D721Med (cell line): ENCODE results near the gene SHROOM2.

ENCODE experiments used
- DNase-seq: peaks from one replicate; pipeline ENCODE4 v3.0.0; 2011; ENCODE audit warnings: low spot score; ENCODE audit not compliant: insufficient read length
- FAIRE-seq: peaks from 2 replicates; lab custom pipeline; 2011; peaks lifted over from hg19 to GRCh38; lab: Jason Lieb, UNC
- CTCF ChIP-seq: IDR thresholded peaks from 2 replicates; pipeline ENCODE4 v1.5.1; 2012; ENCODE audit warnings: mild to moderate bottlenecking, control low read depth; ENCODE audit not compliant: insufficient read depth; ENCODE audit errors: missing control alignments

SHROOM2 gene

DNA sequence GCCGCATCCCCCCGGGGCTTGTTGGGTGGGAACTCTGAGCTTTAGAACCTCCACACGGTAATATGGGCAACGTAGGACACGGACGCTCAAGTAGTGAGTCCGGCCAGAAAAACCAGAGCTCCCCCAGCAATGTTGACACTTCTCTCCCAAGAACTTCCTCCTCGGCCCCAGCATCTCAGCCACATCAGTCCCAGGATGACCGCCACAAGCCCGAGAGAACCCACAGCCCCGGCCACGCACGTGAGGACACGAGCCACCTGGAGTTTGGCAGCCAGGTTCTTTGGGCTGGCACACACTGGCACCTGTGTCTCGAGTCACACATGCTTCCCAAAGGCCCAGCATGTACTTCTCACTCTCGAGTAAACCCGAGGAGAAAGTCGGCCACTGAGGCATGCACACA, 197.2 kb downstream of the SHROOM2 start:
- no peak for FAIRE-seq
- no peak for TF ChIP-seq CTCF
- DNase-seq, result no peak

DNA sequence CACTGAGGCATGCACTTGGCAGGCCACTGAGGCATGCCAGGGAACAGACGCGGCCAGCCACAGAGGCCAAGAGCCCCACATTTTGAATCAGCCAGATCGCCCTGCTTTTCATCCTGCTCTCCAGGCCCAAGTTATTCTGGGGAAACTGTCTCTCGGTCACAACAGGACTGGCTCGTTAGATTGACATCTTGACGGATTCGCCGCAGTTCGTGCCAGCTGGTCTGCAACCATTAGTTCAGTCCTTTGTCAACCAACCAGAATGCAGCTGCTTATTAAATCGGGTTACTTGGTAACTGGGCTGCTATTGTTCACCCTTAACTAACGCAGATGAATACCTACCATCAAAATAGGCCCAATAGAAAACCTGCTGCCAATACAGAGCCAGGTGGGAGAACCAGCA, 197.6 kb downstream of the SHROOM2 start:
- DNase-seq (no peak), FAIRE-seq (no peak)
- no peak for TF ChIP-seq CTCF

DNA sequence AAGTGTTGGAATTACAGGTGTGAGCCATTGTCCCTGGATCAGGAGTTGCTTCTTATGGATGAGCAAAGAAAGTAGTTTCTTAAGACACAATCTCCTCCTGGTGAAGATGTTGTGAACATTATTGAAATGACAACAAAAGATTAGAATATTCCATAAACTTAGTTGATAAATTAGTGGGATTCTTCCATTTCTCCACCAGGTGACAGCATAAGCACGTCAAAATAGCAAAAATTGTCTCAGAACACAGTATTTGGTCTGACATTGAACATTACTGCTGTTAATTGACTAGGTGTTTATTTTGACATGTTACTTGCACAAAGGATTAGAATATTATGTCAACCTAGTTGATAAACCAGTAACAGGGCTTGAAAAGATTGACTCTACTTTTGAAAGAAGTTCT, 202.5 kb downstream of the SHROOM2 start:
- TF ChIP-seq CTCF, result peak; percentile 27
- no peak for FAIRE-seq
- no peak for DNase-seq

- DNase-seq (no peak), FAIRE-seq (no peak)
- TF ChIP-seq CTCF, result no peak
Measured at GRCh38 chrX:9992061-9992460, 205.8 kb downstream of the SHROOM2 start.

DNA sequence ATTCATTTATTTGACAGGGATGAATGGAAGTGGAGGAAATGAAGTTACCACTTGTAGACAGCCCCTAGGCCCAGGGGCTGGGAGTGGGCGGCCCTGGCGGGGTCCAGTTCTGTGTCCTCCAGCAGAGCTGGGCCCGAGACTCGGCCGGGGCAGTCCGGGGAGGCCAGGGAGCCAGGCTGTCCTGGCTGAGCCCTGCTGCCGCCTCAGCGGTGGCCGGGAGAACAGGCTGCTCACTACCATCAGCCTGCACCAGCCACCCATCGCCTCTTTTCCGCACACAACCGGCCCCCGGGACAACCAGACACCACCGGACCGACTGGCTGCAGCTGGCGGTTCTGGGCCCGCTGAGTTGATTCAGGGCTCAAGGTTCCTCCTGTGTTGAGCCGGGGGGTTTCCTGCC, 206.5 kb downstream of the SHROOM2 start:
- FAIRE-seq, result no peak
- no peak for DNase-seq
- no peak for TF ChIP-seq CTCF

- FAIRE-seq (no peak), DNase-seq (no peak)
- TF ChIP-seq CTCF, result peak; percentile 76
Measured at GRCh38 chrX:9995855-9996339, 209.7 kb downstream of the SHROOM2 start.

DNA sequence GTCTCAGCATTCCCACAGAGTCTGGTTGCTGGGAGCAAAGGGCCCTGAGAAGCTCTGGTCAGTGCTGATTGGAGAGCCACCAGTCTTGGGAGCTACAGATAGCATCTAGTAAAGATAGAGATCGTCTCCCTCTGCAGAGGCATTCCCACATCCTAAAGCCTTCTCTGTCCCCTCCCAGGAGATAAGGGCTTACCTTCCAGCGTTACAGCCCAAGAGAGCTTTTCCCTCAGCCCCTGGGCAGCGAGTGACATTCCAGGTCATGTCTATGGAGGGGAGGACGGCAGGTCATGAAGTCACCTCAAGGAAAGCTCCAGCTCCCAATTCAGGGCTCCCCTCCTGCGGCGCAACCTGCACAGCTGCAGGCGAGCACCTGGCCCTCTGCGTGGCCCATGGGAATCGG, 210.8 kb downstream of the SHROOM2 start:
- DNase-seq (no peak), FAIRE-seq (no peak)
- TF ChIP-seq CTCF, result no peak
